Measurements from ENCODE around the gene CDC42EP4. TPM values are rescaled to one million over a fixed set of nuclear protein-coding genes. Genes with fewer than 3 reads are reported as not detected.

The CDC42EP4 gene
- total RNA-seq (2022; extraction: Qiagen RNA extraction; ENCODE audit: low read depth) = 65.1 to 84.3 TPM (median 76.9 TPM) in 5 replicates

GRCh38 chr17:73311781-73312641 lies at the start of gene CDC42EP4:
TSS of gene CDC42EP4 (minus strand) at chr17:73312001. CDS start at chr17:73286500, 25,501 bp downstream.

GRCh38 chr17:73261617-73261951 lies 50.2 kb downstream of the CDC42EP4 start, which contains the start of gene CPSF4L:
TSS of gene CPSF4L (minus strand) at chr17:73261880. CDS start at chr17:73261818, 62 bp downstream.

Other genes with a start within 250 kb of the CDC42EP4 start
- 15.2 to 17.6 TPM (median 15.5 TPM) in 5 replicates for gene SLC39A11, start 219.3 kb downstream of the CDC42EP4 start, total RNA-seq (2022; extraction: Qiagen RNA extraction; ENCODE audit: low read depth)
- gene SSTR2, start 147.0 kb downstream of the CDC42EP4 start, total RNA-seq (2022; extraction: Qiagen RNA extraction; ENCODE audit: low read depth) = 0.05 to 0.13 TPM (median 0.10 TPM) in 5 replicates
- gene COG1, start 118.9 kb downstream of the CDC42EP4 start, total RNA-seq (2022; extraction: Qiagen RNA extraction; ENCODE audit: low read depth) = 17.7 to 21.5 TPM (median 20.9 TPM) in 5 replicates
- not detected in 5 replicates for gene CPSF4L, start 50.1 kb downstream of the CDC42EP4 start, total RNA-seq (2022; extraction: Qiagen RNA extraction; ENCODE audit: low read depth)